Natural killer cell (primary cell): ENCODE data around the gene PUSL1. TPM values are rescaled to one million over a fixed set of nuclear protein-coding genes. Genes with fewer than 3 reads are reported as not detected.
A peak's percentile ranks its signal among the peaks of the same experiment; 100 is the strongest.

Source experiments
- ATAC-seq, 3 donors: fragments of 150-1000 bp in 2 of 3; fragments of 200-7000 bp in 1 of 3; cut with Tn5 transposase; 1 replicate in 1 of 3; 2 replicates in 2 of 3; pipeline ENCODE4 v1.10.0; 2021; ENCODE audit warnings: mild to moderate bottlenecking in 2 of 3, moderate library complexity in 2 of 3
- DNase-seq, 2 donors: peaks; one replicate each; pipeline versions ENCODE4 v3.0.0 to v3.0.0-alpha.2; 2013 to 2021; ENCODE audit warnings: mixed read lengths in 1 of 2
- H3K27ac ChIP-seq: one replicate; pipeline ENCODE4 v1.5.1; 2013; ENCODE audit warnings: mild to moderate bottlenecking, low read length
- H3K27me3 ChIP-seq: one replicate; pipeline ENCODE4 v1.6.1; 2013; ENCODE audit warnings: low read length; ENCODE audit not compliant: control insufficient read depth, insufficient read depth
- H3K36me3 ChIP-seq: one replicate; pipeline ENCODE4 v1.6.1; 2013; ENCODE audit warnings: low read length; ENCODE audit not compliant: control insufficient read depth, insufficient read depth
- H3K4me1 ChIP-seq: one replicate; pipeline ENCODE4 v1.6.1; 2013; ENCODE audit warnings: low read length; ENCODE audit not compliant: control insufficient read depth, insufficient read depth
- H3K4me3 ChIP-seq: one replicate; pipeline ENCODE4 v1.5.1; 2013; ENCODE audit warnings: low read length
- H3K9me3 ChIP-seq: one replicate; pipeline ENCODE4 v1.6.1; 2013; ENCODE audit warnings: low read length; ENCODE audit not compliant: control insufficient read depth, insufficient read depth
- H3K27ac Mint-ChIP-seq, 2 donors: one replicate each; pipeline ENCODE4 v1.8.0; 2022; ENCODE audit warnings: mild to moderate bottlenecking in 2 of 2, mixed read lengths in 2 of 2, moderate library complexity in 1 of 2
- H3K27me3 Mint-ChIP-seq, 2 donors: one replicate each; pipeline ENCODE4 v1.8.0; 2022; ENCODE audit warnings: low read depth in 2 of 2, mixed read lengths in 2 of 2
- H3K36me3 Mint-ChIP-seq: one replicate; pipeline ENCODE4 v1.8.0; 2022; ENCODE audit warnings: mixed read lengths
- H3K4me1 Mint-ChIP-seq, 2 donors: one replicate each; pipeline ENCODE4 v1.8.0; 2022; ENCODE audit warnings: mixed read lengths in 2 of 2
- H3K4me3 Mint-ChIP-seq: one replicate; pipeline ENCODE4 v1.8.0; 2022; ENCODE audit warnings: mild to moderate bottlenecking, moderate library complexity, mixed read lengths
- H3K9me3 Mint-ChIP-seq, 2 donors: one replicate each; pipeline ENCODE4 v1.8.0; 2022; ENCODE audit warnings: mixed read lengths in 2 of 2
- CTCF ChIP-seq: fragments of 200-600 bp; IDR thresholded peaks from one replicate; pipeline ENCODE4 v1.8.0; 2022; ENCODE audit warnings: antibody characterized with exemption
- WGBS: methylation state at CpG from one replicate; pipeline ENCODE4 v1.1.7; 2013; ENCODE audit warnings: missing lambda C conversion rate; ENCODE audit not compliant: insufficient coverage; 5-methylcytosine and 5-hydroxymethylcytosine counted together
- intact Hi-C: fragments of 100-400 bp; cut with micrococcal nuclease; formaldehyde crosslinking; loops from one replicate; pipeline ENCODE4 v1.14.2; 2022
- total RNA-seq, 4 donors: library from RNA; stranded (reverse); fragments of 120-200 nt in 1 of 4; gene quantifications; one replicate each; pipeline versions ENCODE4 v1.2.3 to v1.2.4, GENCODE V29; 2013 to 2022

The PUSL1 gene
- total RNA-seq, 3 donors from 2014 or later (not counting 1 experiment from before 2014, with no cell fraction given), result 11.1 to 13.0 (median 12.9) TPM

GRCh38 chr1:1291023-1291528, 17.3 kb upstream of the PUSL1 start:
- intact Hi-C loops, result loop anchor here (2.0 to 5.0 kb wide), 2 partner anchors 168 to 309 kb away; partner anchors contain the start of gene PERM1
- no peaks in the 10 kb centered on the region for H3K9me3 ChIP-seq
- no peaks in the 10 kb centered on the region for H3K27me3 ChIP-seq
- H3K9me3 Mint-ChIP-seq, result no peaks in the 10 kb centered on the region
- H3K4me3 ChIP-seq, result no peak overlapping the region
- H3K4me3 Mint-ChIP-seq, result no peak overlapping the region
- H3K4me1 ChIP-seq, result no peaks in the 10 kb centered on the region
- ATAC-seq, result no peak
- H3K27me3 Mint-ChIP-seq, result peaks cover 0 to 3% of the 10 kb centered on the region in 2 donors
- H3K36me3 ChIP-seq, result no peaks in the 10 kb centered on the region
- DNase-seq, result no peak
- no peak overlapping the region for H3K27ac ChIP-seq
- no peak overlapping the region for H3K27ac Mint-ChIP-seq
- H3K4me1 Mint-ChIP-seq, result peaks cover 0 to 5% of the 10 kb centered on the region in 2 donors
- TF ChIP-seq CTCF, result no peak
- H3K36me3 Mint-ChIP-seq, result no peaks in the 10 kb centered on the region
- WGBS, result 87% methylated on average over 28 of the region's 28 CpGs

- H3K36me3 Mint-ChIP-seq, result no peaks in the 10 kb centered on the region
- DNase-seq, result peak; percentile 56 to 84
- intact Hi-C loops, result loop anchor here (2.0 to 5.0 kb wide), 2 partner anchors 169 to 309 kb away; partner anchors contain the start of gene PERM1
- Histone ChIP-seq H3K36me3 (no peaks in the 10 kb centered on the region), H3K4me3 (no peak overlapping the region), H3K4me1 (no peaks in the 10 kb centered on the region), H3K27me3 (no peaks in the 10 kb centered on the region), H3K27ac (no peak overlapping the region), H3K9me3 (no peaks in the 10 kb centered on the region)
- H3K27me3 Mint-ChIP-seq, result peaks cover 0 to 3% of the 10 kb centered on the region in 2 donors
- WGBS, result 66% methylated on average over 45 of the region's 45 CpGs
- no peaks in the 10 kb centered on the region for H3K9me3 Mint-ChIP-seq
- peaks cover 0 to 5% of the 10 kb centered on the region in 2 donors for H3K4me1 Mint-ChIP-seq
- TF ChIP-seq CTCF, result peak; percentile 57
- no peak overlapping the region for H3K4me3 Mint-ChIP-seq
- H3K27ac Mint-ChIP-seq, result no peak overlapping the region
- ATAC-seq, result peak in 2 of 3 donors; percentile 77 to 82
These were observed 16.6 kb upstream of the PUSL1 start for GRCh38 chr1:1291548-1292441.

GRCh38 chr1:1292442-1292779, 16.0 kb upstream of the PUSL1 start:
- H3K27me3 ChIP-seq, result no peaks in the 10 kb centered on the region
- intact Hi-C loops, result loop anchor here (5.0 kb wide), 1 partner anchor 310 kb away; the partner anchor contains the start of gene PERM1
- no peak for DNase-seq
- no peaks in the 10 kb centered on the region for H3K36me3 ChIP-seq
- no peaks in the 10 kb centered on the region for H3K9me3 ChIP-seq
- H3K27me3 Mint-ChIP-seq, result peaks cover 0 to 3% of the 10 kb centered on the region in 2 donors
- peaks cover 0 to 5% of the 10 kb centered on the region in 2 donors for H3K4me1 Mint-ChIP-seq
- 93% methylated on average over 9 of the region's 9 CpGs for WGBS
- H3K9me3 Mint-ChIP-seq, result no peaks in the 10 kb centered on the region
- no peak overlapping the region for H3K27ac Mint-ChIP-seq
- no peak for TF ChIP-seq CTCF
- no peak overlapping the region for H3K4me3 ChIP-seq
- no peaks in the 10 kb centered on the region for H3K4me1 ChIP-seq
- no peaks in the 10 kb centered on the region for H3K36me3 Mint-ChIP-seq
- H3K4me3 Mint-ChIP-seq, result no peak overlapping the region
- H3K27ac ChIP-seq, result no peak overlapping the region
- no peak for ATAC-seq
